Stimulated activated CD4-positive, alpha-beta T cell treated with anti-CD3 and anti-CD28 coated beads, TNF-alpha, amount 100 ng/mL, for 4 hours (primary cell): ENCODE results near the gene SRF.

ENCODE experiments used
- DNase-seq, 3 experiments: peaks; one replicate each; pipeline ENCODE4 v3.0.0-alpha.2; 2020; ENCODE audit warnings: low read depth in 3 of 3

SRF gene

DNA sequence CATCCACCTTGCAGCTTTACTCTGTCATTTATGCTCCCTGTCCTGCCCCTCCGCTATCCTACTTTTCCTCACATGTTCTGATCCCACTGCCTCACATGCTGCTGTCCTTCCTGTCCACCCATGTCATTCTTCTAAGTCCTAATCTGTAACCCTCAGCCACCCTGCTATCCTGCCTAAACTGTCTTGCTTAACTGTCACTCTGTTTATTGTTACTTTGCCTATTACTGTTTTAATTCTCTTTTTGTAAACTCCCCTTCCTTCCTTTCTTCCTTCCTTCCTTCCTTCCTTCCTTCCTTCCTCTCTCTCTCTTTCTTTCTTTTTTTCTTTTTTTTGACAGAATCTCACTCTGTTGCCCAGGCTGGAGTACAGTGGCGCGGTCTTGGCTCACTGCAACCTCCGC lies 12.4 kb downstream of the SRF start:
- DNase-seq, result no peak

DNA sequence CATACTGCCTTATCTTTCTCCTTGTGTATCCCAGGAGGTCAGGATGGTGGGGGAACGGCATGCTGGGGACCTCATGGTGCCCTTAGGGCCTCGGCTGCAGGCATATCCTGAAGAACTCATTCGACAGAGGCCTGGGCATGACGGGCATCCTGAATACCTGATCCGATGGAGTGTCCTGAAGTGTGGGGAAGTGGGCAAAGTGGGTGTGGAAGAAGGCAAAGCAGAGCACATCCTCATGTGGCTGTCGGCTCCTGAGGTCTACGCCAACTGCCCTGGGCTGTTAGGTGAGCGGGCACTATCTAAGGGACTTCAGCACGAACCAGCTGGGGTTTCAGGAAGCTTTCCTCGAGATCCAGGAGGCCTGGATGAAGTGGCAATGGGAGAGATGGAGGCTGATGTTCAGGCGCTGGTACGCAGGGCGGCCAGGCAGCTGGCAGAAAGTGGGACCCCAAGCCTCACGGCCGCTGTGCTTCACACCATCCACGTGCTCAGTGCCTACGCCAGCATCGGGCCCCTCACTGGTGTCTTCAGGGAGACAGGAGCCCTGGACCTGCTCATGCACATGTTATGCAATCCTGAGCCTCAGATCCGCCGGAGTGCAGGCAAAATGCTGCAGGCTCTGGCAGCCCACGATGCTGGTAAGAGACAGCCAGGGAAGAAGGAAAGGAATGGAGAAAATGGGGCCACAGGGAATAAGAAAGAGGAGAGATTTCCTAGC lies 13.4 kb downstream of the SRF start:
- no peak for DNase-seq

DNA sequence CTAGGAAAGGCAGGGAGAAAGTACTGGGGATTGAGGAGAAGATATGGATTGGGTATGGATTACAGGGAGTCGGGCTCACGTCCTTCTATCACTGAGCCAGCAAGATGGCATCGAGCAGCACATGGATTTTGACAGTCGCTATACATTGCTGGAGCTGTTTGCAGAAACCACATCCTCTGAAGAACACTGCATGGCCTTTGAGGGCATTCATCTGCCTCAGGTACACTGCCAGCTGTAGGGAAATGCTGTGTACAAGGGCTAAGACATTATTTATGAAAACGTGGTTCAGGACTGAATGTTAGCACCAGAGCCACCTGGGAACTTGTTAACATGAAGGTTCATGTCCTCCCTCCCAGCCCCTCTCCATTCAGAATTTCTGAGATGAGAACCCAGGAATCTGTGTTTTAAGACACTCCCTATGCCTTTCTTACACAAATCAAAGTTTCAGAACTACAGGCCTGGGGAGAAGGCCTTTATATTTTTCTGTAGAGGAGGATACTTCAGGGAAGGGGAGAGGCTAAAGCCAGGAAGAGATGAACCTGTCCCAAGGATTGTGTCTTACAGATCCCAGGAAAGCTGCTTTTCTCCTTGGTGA lies 14.4 kb downstream of the SRF start:
- DNase-seq, result no peak

GRCh38 chr6:43186019-43186418 lies 14.9 kb downstream of the SRF start:
- no peak for DNase-seq

- no peak for DNase-seq
Observed at GRCh38 chr6:43186706-43187105, 15.6 kb downstream of the SRF start.

- no peak for DNase-seq
Observed at GRCh38 chr6:43187821-43188220, 16.8 kb downstream of the SRF start.

DNA sequence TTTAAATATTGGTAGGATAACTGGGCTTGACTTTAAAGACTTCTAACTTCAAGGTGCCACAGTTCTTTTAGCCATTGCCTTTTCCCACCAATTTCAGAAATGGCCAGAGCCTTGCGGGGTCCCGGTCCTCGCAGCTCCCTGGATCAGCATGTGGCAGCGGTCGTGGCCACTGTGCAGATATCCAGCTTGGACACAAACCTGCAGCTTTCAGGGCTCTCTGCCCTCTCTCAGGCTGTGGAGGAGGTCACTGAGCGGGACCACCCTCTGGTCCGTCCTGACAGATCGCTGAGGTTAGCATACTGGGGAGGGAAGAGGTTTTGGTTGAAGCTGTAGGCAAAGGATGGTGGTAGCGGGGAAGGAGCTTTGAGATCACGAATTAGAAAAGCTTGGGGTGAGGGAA lies 17.4 kb downstream of the SRF start:
- DNase-seq, result no peak

DNA sequence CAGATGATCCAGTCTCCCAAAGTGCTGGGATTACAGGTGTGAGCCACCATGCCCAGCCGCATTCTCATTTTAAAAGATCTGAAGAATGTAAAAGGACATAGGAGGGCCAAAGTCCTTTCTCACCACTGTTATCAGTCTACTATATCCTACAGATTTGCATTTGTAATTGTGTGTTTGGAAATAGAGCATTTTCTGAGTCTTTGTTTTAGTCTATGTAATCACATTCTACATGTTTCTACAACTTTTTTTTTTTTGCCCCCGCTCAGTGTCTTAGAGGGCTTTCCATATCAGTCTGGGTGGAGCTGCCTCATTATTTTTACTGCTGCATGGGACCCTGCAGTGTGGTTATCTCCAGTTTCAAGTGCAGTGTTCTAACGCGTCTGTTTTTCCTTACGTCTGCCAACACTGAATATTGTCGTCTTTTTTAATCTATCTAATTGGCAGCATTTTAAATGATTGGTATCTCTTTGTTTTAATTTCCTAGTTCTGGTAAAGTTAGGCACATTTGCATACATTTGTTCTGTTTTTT lies 18.8 kb downstream of the SRF start:
- DNase-seq, result no peak

GRCh38 chr6:43192911-43193310 lies 21.8 kb downstream of the SRF start:
- no peak for DNase-seq

DNA sequence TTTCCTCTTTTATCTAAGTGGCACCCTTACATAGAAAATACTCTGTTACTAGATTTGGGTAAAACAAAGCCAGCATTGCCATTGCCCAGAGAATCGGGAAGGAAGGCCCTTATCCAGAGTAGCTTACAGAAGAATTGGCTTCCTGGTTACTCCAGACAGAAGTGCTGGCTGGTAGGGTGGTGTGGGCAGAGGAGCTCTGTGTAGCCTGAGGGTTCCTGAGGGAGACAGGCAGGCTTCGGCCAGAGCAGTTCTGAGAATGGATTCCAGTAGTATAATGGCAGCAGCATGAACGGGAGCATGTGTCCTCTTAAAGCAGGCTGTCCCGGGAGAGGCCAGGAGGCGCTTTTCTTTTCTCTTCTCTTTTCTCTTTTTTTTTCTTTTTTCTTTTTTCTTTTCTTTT lies 22.9 kb downstream of the SRF start:
- no peak for DNase-seq

GRCh38 chr6:43196337-43196736 lies 25.3 kb downstream of the SRF start:
- no peak for DNase-seq

GRCh38 chr6:43199912-43200311 lies 28.8 kb downstream of the SRF start:
- no peak for DNase-seq

DNA sequence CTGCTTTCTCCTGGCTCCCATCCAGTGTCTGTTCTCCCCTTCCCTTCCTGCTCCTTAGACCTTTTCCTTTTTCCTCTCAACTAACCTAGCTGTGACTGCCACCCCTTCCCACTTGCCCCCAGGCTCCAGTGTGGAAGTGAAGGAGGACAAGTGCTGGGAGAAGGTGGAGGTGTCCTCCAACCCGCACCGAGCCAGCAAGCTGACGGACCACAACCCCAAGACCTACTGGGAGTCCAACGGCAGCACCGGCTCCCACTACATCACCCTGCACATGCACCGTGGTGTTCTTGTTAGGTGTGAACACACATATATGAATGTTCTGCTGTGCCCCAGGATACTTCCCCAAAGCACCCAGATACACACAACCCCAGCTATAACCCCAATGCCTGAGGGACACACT lies 29.5 kb downstream of the SRF start:
- DNase-seq, result no peak

- no peak for DNase-seq
Observed at GRCh38 chr6:43202451-43202850, 31.4 kb downstream of the SRF start.

DNA sequence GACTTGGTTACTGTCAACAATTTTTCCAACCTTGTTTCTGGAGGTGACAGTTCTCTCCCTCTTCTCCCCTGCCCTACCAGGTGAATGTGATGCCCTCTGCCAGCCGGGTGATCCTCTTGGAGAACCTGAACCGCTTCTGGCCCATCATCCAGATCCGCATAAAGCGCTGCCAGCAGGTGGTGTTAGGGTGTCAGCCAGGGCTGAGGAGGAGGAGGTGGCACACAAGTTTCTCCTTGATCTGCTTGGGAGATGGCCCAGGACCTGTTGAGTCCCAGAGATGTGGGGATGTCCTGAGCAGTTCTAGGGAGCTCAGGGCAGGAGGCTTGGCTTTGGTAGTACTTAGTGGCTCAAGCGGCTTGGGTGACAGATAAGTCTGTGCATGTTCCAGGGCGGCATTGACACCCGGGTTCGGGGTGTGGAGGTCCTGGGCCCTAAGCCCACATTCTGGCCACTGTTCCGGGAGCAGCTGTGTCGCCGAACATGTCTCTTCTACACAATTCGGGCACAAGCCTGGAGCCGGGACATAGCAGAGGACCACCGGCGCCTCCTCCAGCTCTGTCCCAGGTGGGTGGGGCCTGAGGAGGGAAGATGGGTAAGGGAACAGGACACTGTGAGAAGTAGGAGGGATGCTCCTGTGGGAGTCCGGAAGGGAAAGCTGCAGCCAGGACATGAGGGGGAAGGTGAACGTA lies 32.1 kb downstream of the SRF start:
- DNase-seq, result no peak

DNA sequence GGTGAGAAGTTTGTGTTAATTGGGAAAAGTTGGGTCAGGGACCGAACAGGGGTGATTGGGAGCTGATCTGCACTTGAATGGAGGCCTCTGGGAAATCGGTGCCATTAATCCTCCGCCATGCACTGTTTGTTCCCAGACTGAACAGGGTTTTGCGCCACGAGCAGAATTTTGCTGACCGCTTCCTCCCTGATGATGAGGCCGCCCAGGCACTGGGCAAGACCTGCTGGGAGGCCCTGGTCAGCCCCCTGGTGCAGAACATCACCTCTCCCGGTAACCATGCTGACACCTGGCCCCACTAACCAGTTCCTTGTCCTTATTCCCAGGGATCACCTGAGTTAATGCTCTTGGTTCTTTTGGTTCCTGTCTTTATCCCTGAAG lies 32.6 kb downstream of the SRF start:
- DNase-seq, result no peak

DNA sequence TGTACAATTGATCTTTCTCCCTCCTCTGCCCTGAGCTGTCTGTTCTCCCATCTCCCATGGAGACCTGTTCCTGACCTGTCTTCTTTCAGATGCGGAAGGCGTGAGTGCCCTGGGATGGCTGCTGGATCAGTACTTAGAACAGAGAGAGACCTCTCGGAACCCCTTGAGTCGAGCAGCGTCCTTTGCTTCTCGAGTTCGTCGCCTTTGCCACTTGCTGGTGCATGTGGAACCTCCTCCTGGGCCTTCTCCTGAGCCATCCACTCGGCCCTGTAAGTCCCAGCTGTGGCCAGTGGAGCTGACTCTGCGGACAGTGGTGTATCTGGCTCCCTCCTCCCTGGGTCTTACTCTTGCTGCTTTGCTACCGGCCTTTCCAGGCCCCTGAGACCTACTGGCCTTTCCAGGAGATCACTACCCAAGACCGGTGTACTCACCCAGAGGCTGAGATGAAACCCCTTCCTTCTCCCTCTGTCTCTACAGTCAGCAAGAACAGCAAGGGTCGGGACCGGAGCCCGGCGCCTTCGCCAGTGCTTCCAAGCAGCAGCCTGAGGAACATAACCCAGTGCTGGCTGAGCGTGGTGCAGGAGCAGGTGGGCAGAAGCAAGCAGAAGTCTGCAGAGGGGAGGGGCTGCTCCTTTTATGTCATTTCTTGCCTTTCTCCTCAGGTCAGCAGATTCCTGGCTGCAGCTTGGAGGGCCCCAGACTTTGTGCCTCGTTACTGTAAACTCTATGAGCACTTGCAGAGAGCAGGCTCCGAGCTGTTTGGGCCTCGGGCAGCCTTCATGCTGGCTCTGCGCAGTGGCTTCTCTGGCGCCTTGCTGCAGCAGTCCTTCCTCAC lies 33.4 kb downstream of the SRF start:
- DNase-seq, result no peak

DNA sequence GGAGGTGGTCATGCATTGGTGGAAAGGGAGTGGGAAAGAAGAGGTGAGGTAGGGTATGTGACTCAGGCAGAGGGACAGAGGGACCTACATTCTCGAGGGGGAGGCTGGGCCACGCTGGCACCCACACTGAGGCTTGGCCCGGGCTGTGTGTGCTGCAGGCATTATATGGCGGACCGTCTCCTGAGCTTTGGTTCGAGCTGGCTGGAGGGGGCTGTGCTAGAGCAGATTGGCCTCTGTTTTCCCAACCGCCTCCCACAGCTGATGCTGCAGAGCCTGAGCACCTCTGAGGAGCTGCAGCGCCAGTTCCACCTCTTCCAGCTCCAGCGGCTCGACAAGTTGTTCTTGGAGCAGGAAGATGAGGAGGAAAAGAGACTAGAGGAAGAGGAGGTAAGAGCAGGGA lies 34.8 kb downstream of the SRF start:
- DNase-seq, result no peak

DNA sequence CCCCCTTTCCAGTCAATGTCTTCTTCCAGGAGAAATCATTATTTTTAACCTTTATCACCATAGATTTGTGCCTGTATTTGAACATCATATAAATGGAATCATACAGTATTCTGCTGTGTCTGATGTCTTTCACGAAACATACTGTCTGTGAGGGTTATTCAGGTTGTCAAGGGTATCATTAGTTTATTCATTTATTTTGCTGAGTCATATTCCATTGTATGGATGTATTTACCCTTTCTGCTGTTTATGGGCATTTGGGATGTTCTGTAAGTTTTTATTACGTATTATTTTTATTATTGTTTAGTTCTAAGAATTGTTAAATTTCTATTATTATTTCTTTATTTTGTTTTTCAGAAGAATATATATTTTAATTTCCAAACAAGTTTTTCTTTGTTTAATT lies 36.2 kb downstream of the SRF start:
- no peak for DNase-seq

DNA sequence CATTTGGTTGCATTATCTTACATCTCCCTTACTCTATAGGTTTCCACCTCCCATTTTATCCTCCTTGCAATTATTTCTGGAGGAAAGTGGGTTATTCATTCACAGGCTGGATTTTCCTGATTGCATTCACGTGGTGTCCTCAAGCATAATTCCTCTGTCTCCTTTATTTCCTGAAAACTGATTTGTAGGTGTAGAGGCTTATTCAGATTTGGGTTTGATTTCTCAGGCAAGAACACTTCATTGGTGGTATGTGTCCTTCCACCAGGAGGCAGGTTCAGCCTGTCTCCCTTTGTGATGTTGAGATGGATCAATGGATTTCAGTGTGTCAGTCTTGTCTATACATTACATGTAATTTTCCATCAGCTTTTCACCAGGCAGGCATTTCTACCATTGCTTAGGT lies 40.9 kb downstream of the SRF start:
- DNase-seq, result no peak

GRCh38 chr6:43213431-43213830 lies 42.4 kb downstream of the SRF start:
- no peak for DNase-seq

DNA sequence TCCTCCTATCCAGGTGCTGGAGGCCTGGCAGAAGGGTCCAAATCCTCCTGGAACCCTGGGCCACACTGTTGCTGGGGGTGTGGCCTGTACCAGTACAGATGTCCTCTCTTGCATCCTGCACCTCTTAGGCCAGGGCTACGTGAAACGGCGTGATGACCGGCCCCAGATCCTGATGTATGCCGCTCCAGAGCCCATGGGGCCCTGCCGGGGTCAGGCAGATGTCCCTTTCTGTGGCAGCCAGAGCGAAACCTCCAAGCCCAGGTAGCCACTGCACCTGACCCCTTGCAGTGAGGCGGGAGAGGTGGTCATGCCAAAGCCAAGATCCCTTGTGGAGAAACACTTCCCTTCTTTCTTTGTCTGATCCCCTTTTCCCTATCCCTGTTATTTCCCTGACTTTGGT lies 44.0 kb downstream of the SRF start:
- no peak for DNase-seq
